ENCODE data around the gene ZSCAN32.

The ZSCAN32 gene

GRCh38 chr16:3389663-3390338, 11.0 kb downstream of the ZSCAN32 start:
- Histone ChIP-seq H3K9ac (ENCODE audit: low read length) (no peak overlapping the region), H3K9me3 (ENCODE audit: insufficient read depth, low read length) (no peaks in the 10 kb centered on the region), H2AFZ (ENCODE audit: low read depth, low read length, severe bottlenecking) (no peak overlapping the region), H3K4me2 (ENCODE audit: low read depth, low read length, poor library complexity, severe bottlenecking) (no peak overlapping the region), H3K27ac (ENCODE audit: low read depth, low read length) (no peak overlapping the region), H3K27me3 (ENCODE audit: low read length) (no peaks in the 10 kb centered on the region), H3K9me2 (replicated peaks; ENCODE audit: insufficient read depth, low read length) (no peaks in the 10 kb centered on the region), H3F3A (ENCODE audit: insufficient read depth) (no peaks in the 10 kb centered on the region), H3K36me3 (ENCODE audit: low read length) (peaks cover 44% of the 10 kb centered on the region), H4K20me1 (ENCODE audit: low read depth, low read length) (no peaks in the 10 kb centered on the region), H3K79me2 (ENCODE audit: insufficient read depth, low read length) (peaks cover 32% of the 10 kb centered on the region; the same call in 1 of the 2 replicates), H3K4me3 (ENCODE audit: insufficient read depth, low read length, poor library complexity, severe bottlenecking) (no peak overlapping the region)
- TF ChIP-seq EZH2phosphoT487 (conservative IDR thresholded peaks at IDR 0.05; ENCODE audit: low read length), result no peak
- no peak for TF ChIP-seq CTCF (IDR thresholded peaks at IDR 0.05; ENCODE audit: insufficient read depth, low read length, poor library complexity, severe bottlenecking)

- H3K9me3 ChIP-seq (ENCODE audit: insufficient read depth, low read length), result peaks cover 14% of the 10 kb centered on the region; the same call in 1 of the 2 replicates
- H3K79me2 ChIP-seq (ENCODE audit: insufficient read depth, low read length), result peaks cover 24% of the 10 kb centered on the region; the same call in 1 of the 2 replicates
- H3K9me2 ChIP-seq (replicated peaks; ENCODE audit: insufficient read depth, low read length), result no peaks in the 10 kb centered on the region
- H3K4me2 ChIP-seq (ENCODE audit: low read depth, low read length, poor library complexity, severe bottlenecking), result no peak overlapping the region
- H3K9ac ChIP-seq (ENCODE audit: low read length), result no peak overlapping the region
- H3K4me3 ChIP-seq (ENCODE audit: insufficient read depth, low read length, poor library complexity, severe bottlenecking), result no peak overlapping the region
- no peak overlapping the region for H3K27ac ChIP-seq (ENCODE audit: low read depth, low read length)
- no peaks in the 10 kb centered on the region for H3F3A ChIP-seq (ENCODE audit: insufficient read depth)
- no peak overlapping the region for H2AFZ ChIP-seq (ENCODE audit: low read depth, low read length, severe bottlenecking)
- no peaks in the 10 kb centered on the region for H3K27me3 ChIP-seq (ENCODE audit: low read length)
- peaks cover 59% of the 10 kb centered on the region for H3K36me3 ChIP-seq (ENCODE audit: low read length)
- no peak for TF ChIP-seq EZH2phosphoT487 (conservative IDR thresholded peaks at IDR 0.05; ENCODE audit: low read length)
- no peak for TF ChIP-seq CTCF (IDR thresholded peaks at IDR 0.05; ENCODE audit: insufficient read depth, low read length, poor library complexity, severe bottlenecking)
- no peaks in the 10 kb centered on the region for H4K20me1 ChIP-seq (ENCODE audit: low read depth, low read length)
Measured at GRCh38 chr16:3388325-3388724, 12.5 kb downstream of the ZSCAN32 start.

DNA sequence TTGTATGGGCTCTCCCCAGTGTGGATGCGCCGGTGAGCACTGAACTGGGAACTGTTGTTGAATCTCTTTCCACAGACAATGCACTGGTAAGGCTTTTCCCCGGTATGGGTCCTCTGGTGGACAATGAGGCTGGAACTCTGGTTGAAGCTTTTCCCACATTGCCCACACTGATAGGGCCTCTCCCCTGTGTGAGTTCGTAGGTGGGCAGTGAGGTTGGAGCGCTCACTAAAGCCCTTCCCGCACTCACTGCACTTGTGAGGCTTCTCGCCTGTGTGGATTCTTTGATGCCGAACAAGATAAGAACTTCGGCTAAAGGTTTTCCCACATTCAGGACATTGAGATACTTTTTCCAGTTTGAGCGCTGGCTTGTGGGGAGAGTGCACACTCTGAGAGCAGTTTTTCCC, 17.8 kb downstream of the ZSCAN32 start:
- H3K79me2 ChIP-seq (ENCODE audit: insufficient read depth, low read length), result no peaks in the 10 kb centered on the region
- no peak overlapping the region for H3K27ac ChIP-seq (ENCODE audit: low read depth, low read length)
- H3K4me2 ChIP-seq (ENCODE audit: low read depth, low read length, poor library complexity, severe bottlenecking), result no peak overlapping the region
- no peak overlapping the region for H3K4me3 ChIP-seq (ENCODE audit: insufficient read depth, low read length, poor library complexity, severe bottlenecking)
- H3F3A ChIP-seq (ENCODE audit: insufficient read depth), result no peaks in the 10 kb centered on the region
- H3K9ac ChIP-seq (ENCODE audit: low read length), result no peak overlapping the region
- H3K36me3 ChIP-seq (ENCODE audit: low read length), result peaks cover 47% of the 10 kb centered on the region
- peaks cover 32% of the 10 kb centered on the region; the same call in 1 of the 2 replicates for H3K9me3 ChIP-seq (ENCODE audit: insufficient read depth, low read length)
- TF ChIP-seq CTCF (IDR thresholded peaks at IDR 0.05; ENCODE audit: insufficient read depth, low read length, poor library complexity, severe bottlenecking) (no peak), EZH2phosphoT487 (conservative IDR thresholded peaks at IDR 0.05; ENCODE audit: low read length) (no peak)
- no peak overlapping the region for H2AFZ ChIP-seq (ENCODE audit: low read depth, low read length, severe bottlenecking)
- no peaks in the 10 kb centered on the region for H4K20me1 ChIP-seq (ENCODE audit: low read depth, low read length)
- H3K27me3 ChIP-seq (ENCODE audit: low read length), result no peaks in the 10 kb centered on the region
- no peaks in the 10 kb centered on the region for H3K9me2 ChIP-seq (replicated peaks; ENCODE audit: insufficient read depth, low read length)

Data from SU-DHL-6 (cell line).